IMR-90 (cell line): ENCODE measurements around the gene RIPK1. TPM values are rescaled to one million over a fixed set of nuclear protein-coding genes. Genes with fewer than 3 reads are reported as not detected.

Experiments
- ATAC-seq: fragments of 200-7000 bp; cut with Tn5 transposase; 2 replicates; pipeline ENCODE4 v1.9.1; 2020; ENCODE audit warnings: low read depth, mild to moderate bottlenecking, moderate library complexity
- BruUV-seq: library from RNA; stranded (reverse); fragments of 400-500 nt; replicated peaks from 2 replicates; lab custom pipeline; 2021; lab: Mats Ljungman, UMichigan
- CTCF ChIA-PET: fragments of 300-600 bp; formaldehyde crosslinking; extraction: SDS; loops from one replicate; lab custom pipeline; 2021; ENCODE audit warnings: antibody characterized with exemption; lab: Yijun Ruan, JAX
- POLR2A ChIA-PET: fragments of 300-600 bp; sonication (Branson Sonifier 250); formaldehyde crosslinking; loops from one replicate; lab custom pipeline; 2022; ENCODE audit warnings: antibody characterized with exemption; ENCODE audit not compliant: unreplicated experiment; lab: Charles Lee
- DNase-seq: peaks from one replicate; pipeline ENCODE4 v3.0.0; 2013
- H2AFZ ChIP-seq: replicated peaks from 2 replicates; pipeline ENCODE3; 2013; ENCODE audit warnings: low read length, mild to moderate bottlenecking; ENCODE audit not compliant: poor library complexity
- H2AK5ac ChIP-seq: 2 replicates; pipeline ENCODE4 v1.6.1; 2013; ENCODE audit warnings: low read depth, low read length, inconsistent platforms
- H2AK9ac ChIP-seq: replicated peaks from 2 replicates; pipeline ENCODE3; 2013; ENCODE audit warnings: mild to moderate bottlenecking, low read depth, low read length, moderate library complexity; ENCODE audit not compliant: poor library complexity
- H2BK120ac ChIP-seq: 2 replicates; pipeline ENCODE4 v1.6.1; 2013; ENCODE audit warnings: low read depth, low read length, inconsistent platforms
- H2BK15ac ChIP-seq: 3 replicates; pipeline ENCODE4 v1.6.1; 2013; ENCODE audit warnings: low read depth, low read length, inconsistent platforms
- H2BK20ac ChIP-seq: 2 replicates; pipeline ENCODE4 v1.6.1; 2013; ENCODE audit warnings: low read depth, mild to moderate bottlenecking, inconsistent platforms, low read length, moderate library complexity
- H2BK5ac ChIP-seq: 2 replicates; pipeline ENCODE4 v1.6.1; 2013; ENCODE audit warnings: mild to moderate bottlenecking, low read depth, low read length, inconsistent platforms; ENCODE audit not compliant: poor library complexity, severe bottlenecking
- H3K14ac ChIP-seq: replicated peaks from 2 replicates; pipeline ENCODE4 v1.6.1; 2013; ENCODE audit warnings: low read depth, low read length, inconsistent platforms
- H3K18ac ChIP-seq: 2 replicates; pipeline ENCODE4 v1.6.1; 2013; ENCODE audit warnings: low read depth, low read length, control low read depth
- H3K23ac ChIP-seq: 2 replicates; pipeline ENCODE4 v1.6.1; 2013; ENCODE audit warnings: low read depth, low read length, inconsistent platforms
- H3K27ac ChIP-seq: 2 replicates; pipeline ENCODE4 v1.5.1; 2013; ENCODE audit warnings: mild to moderate bottlenecking, control low read depth, low read length; ENCODE audit not compliant: insufficient read depth
- H3K27me3 ChIP-seq: 2 replicates; pipeline ENCODE4 v1.6.1; 2013; ENCODE audit warnings: low read length; ENCODE audit not compliant: control insufficient read depth, insufficient read depth
- H3K36me3 ChIP-seq: 2 replicates; pipeline ENCODE4 v1.6.1; 2013; ENCODE audit warnings: low read length, mixed read lengths; ENCODE audit not compliant: control insufficient read depth, insufficient read depth
- H3K4ac ChIP-seq: 2 replicates; pipeline ENCODE4 v1.6.1; 2013; ENCODE audit warnings: low read depth, low read length, inconsistent platforms
- H3K4me1 ChIP-seq: 2 replicates; pipeline ENCODE4 v1.6.1; 2013; ENCODE audit warnings: low read length, mixed read lengths; ENCODE audit not compliant: control insufficient read depth, insufficient read depth
- H3K4me2 ChIP-seq: 2 replicates; pipeline ENCODE4 v1.6.1; 2013; ENCODE audit warnings: low read depth, mild to moderate bottlenecking, control low read depth, low read length, moderate library complexity
- H3K4me3 ChIP-seq: 2 replicates; pipeline ENCODE4 v1.5.1; 2013; ENCODE audit warnings: low read depth, mild to moderate bottlenecking, control low read depth, low read length, moderate library complexity; ENCODE audit not compliant: insufficient read depth
- H3K56ac ChIP-seq: 2 replicates; pipeline ENCODE4 v1.6.1; 2013; ENCODE audit warnings: low read length, inconsistent platforms; ENCODE audit not compliant: insufficient read depth; ENCODE audit errors: extremely low read depth
- H3K79me1 ChIP-seq, 2 experiments: 2 replicates each; pipeline ENCODE4 v1.6.1; 2013; ENCODE audit warnings: low read length in 2 of 2, inconsistent platforms in 1 of 2, low read depth in 1 of 2
- H3K9ac ChIP-seq: 2 replicates; pipeline ENCODE4 v1.6.1; 2013; ENCODE audit warnings: low read depth, low read length, control low read depth
- H3K9me1 ChIP-seq: 2 replicates; pipeline ENCODE4 v1.6.1; 2013; ENCODE audit warnings: low read length, inconsistent platforms; ENCODE audit not compliant: insufficient read depth
- H3K9me3 ChIP-seq: 2 replicates; pipeline ENCODE4 v1.6.1; 2013; ENCODE audit warnings: low read length; ENCODE audit not compliant: control insufficient read depth, insufficient read depth
- H4K20me1 ChIP-seq: 2 replicates; pipeline ENCODE4 v1.6.1; 2013; ENCODE audit warnings: low read length, inconsistent platforms; ENCODE audit not compliant: insufficient read depth
- H4K5ac ChIP-seq: 2 replicates; pipeline ENCODE4 v1.6.1; 2013; ENCODE audit warnings: mild to moderate bottlenecking, low read depth, low read length, control low read depth
- H4K8ac ChIP-seq, 2 experiments: 2 replicates each; pipeline ENCODE4 v1.6.1; 2013; ENCODE audit warnings: low read depth in 2 of 2, low read length in 2 of 2, control low read depth in 1 of 2, inconsistent platforms in 1 of 2
- H4K91ac ChIP-seq: 2 replicates; pipeline ENCODE4 v1.6.1; 2013; ENCODE audit warnings: low read depth, low read length, inconsistent platforms; ENCODE audit not compliant: insufficient read depth
- BHLHE40 ChIP-seq: fragments of 150-350 bp; IDR thresholded peaks from 2 replicates; pipeline ENCODE4 v1.6.1; 2016; ENCODE audit warnings: mild to moderate bottlenecking, low read depth, low read length
- CEBPB ChIP-seq: IDR thresholded peaks from 2 replicates; pipeline ENCODE4 v1.6.1; 2012; ENCODE audit warnings: low read depth, low read length, improper control_type of control experiment
- CHD1 ChIP-seq: IDR thresholded peaks from 2 replicates; pipeline ENCODE4 v1.6.1; 2012; ENCODE audit warnings: low read depth, low read length, improper control_type of control experiment
- CTCF ChIP-seq: conservative IDR thresholded peaks from 2 replicates; pipeline ENCODE4 v1.5.1; 2012; ENCODE audit warnings: mild to moderate bottlenecking, low read depth, low read length, improper control_type of control experiment
- ELK1 ChIP-seq: fragments of 150-350 bp; IDR thresholded peaks from 2 replicates; pipeline ENCODE4 v1.6.1; 2016; ENCODE audit warnings: low read depth, mild to moderate bottlenecking, low read length, moderate library complexity, borderline replicate concordance
- FOS ChIP-seq: fragments of 150-350 bp; IDR thresholded peaks from 2 replicates; pipeline ENCODE4 v1.6.1; 2016; ENCODE audit warnings: low read depth, low read length
- MAFK ChIP-seq: IDR thresholded peaks from 2 replicates; pipeline ENCODE4 v1.6.1; 2012; ENCODE audit warnings: low read depth, low read length, improper control_type of control experiment
- MAZ ChIP-seq: IDR thresholded peaks from 2 replicates; pipeline ENCODE4 v1.6.1; 2012; ENCODE audit warnings: low read depth, mild to moderate bottlenecking, low read length, improper control_type of control experiment, moderate library complexity, borderline replicate concordance
- MXI1 ChIP-seq: IDR thresholded peaks from 2 replicates; pipeline ENCODE4 v1.6.1; 2012; ENCODE audit warnings: low read depth, mild to moderate bottlenecking, low read length, moderate library complexity, borderline replicate concordance
- NFE2L2 ChIP-seq: fragments of 150-350 bp; IDR thresholded peaks from 2 replicates; pipeline ENCODE4 v1.6.1; 2016; ENCODE audit warnings: low read depth, mild to moderate bottlenecking, low read length
- POLR2A ChIP-seq: IDR thresholded peaks from 2 replicates; pipeline ENCODE4 v1.6.1; 2012; ENCODE audit warnings: mild to moderate bottlenecking, low read depth, low read length
- RAD21 ChIP-seq: IDR thresholded peaks from 2 replicates; pipeline ENCODE4 v1.6.1; 2012; ENCODE audit warnings: low read length, improper control_type of control experiment
- RCOR1 ChIP-seq: IDR thresholded peaks from 2 replicates; pipeline ENCODE4 v1.6.1; 2012; ENCODE audit warnings: mild to moderate bottlenecking, low read length, improper control_type of control experiment; ENCODE audit not compliant: insufficient replicate concordance
- RFX5 ChIP-seq: IDR thresholded peaks from 2 replicates; pipeline ENCODE4 v1.8.0; 2012; ENCODE audit warnings: low read depth, mild to moderate bottlenecking, low read length, moderate library complexity
- SMC3 ChIP-seq: fragments of 150-350 bp; IDR thresholded peaks from 2 replicates; pipeline ENCODE4 v1.6.1; 2016; ENCODE audit warnings: low read depth, mild to moderate bottlenecking, antibody characterized with exemption, low read length, moderate library complexity
- USF2 ChIP-seq: fragments of 150-350 bp; IDR thresholded peaks from 2 replicates; pipeline ENCODE4 v1.6.1; 2017; ENCODE audit warnings: mild to moderate bottlenecking, antibody characterized with exemption, low read length, low read depth
- WGBS, 2 experiments: methylation state at CpG; one replicate each; pipeline versions ENCODE4 v1.1.5 to v1.1.7; 2013; ENCODE audit warnings: missing lambda C conversion rate in 2 of 2; ENCODE audit not compliant: insufficient read length in 1 of 2; ENCODE audit errors: extremely low coverage in 2 of 2; 5-methylcytosine and 5-hydroxymethylcytosine counted together
- dilution Hi-C: fragments of 300-500 bp; cut with HindIII; formaldehyde crosslinking; loops from one replicate; pipeline ENCODE4 v1.14.3; 2018; ENCODE audit warnings: low sequenced_read_pairs; ENCODE audit not compliant: unreplicated experiment
- in situ Hi-C: fragments of 300-500 bp; cut with MboI; formaldehyde crosslinking; loops from 3 replicates; pipeline ENCODE4 v1.14.3; 2019; ENCODE audit warnings: low sequenced_read_pairs, inconsistent platforms, mixed read lengths
- intact Hi-C: fragments of 100-400 bp; cut with micrococcal nuclease; formaldehyde crosslinking; loops from 2 replicates; pipeline ENCODE4 v1.10.0; 2022
- polyA plus RNA-seq, 3 experiments: library from polyadenylated mRNA; depleted of rRNA; stranded (reverse); fragments of >200 nt; gene quantifications; 2 replicates each; pipeline ENCODE4 v1.2.3, GENCODE V29; 2012; ENCODE audit warnings: low replicate concordance in 1 of 3
- total RNA-seq: library from RNA; depleted of rRNA; stranded (reverse); fragments of >200 nt; gene quantifications from 2 replicates; pipeline ENCODE4 v1.2.3, GENCODE V29; 2012

Gene RIPK1
- total and polyA plus RNA-seq, 2 of the 4 experiments (the other 2 are of a cell fraction): 12.6 to 25.6 TPM

GRCh38 chr6:3152689-3153088 lies 84.4 kb downstream of the RIPK1 start:
- 100% methylated on average over 2 of the region's 3 CpGs; no CpG with 5 or more reads in 1 of the 2 experiments for WGBS, 2 experiments
- Histone ChIP-seq H3K23ac (no peak overlapping the region), H3K27ac (no peak overlapping the region), H4K20me1 (peaks cover 9% of the 10 kb centered on the region; the same call in 1 of the 2 replicates), H2BK20ac (no peak overlapping the region), H2AFZ (no peak overlapping the region), H2BK15ac (no peak overlapping the region), H3K79me1 (peaks cover 10 to 22% of the 10 kb centered on the region in 2 experiments; a peak in 3 of 4 replicates), H2AK9ac (no peak overlapping the region), H4K5ac (no peak overlapping the region), H3K56ac (no peak overlapping the region), H3K18ac (no peak overlapping the region), H3K9ac (no peak overlapping the region), H3K4me2 (no peak overlapping the region), H3K9me1 (peaks cover 8% of the 10 kb centered on the region; the same call in 1 of the 2 replicates), H3K9me3 (no peaks in the 10 kb centered on the region), H3K27me3 (no peaks in the 10 kb centered on the region), H3K14ac (no peak overlapping the region), H2AK5ac (no peak overlapping the region), H4K91ac (no peak overlapping the region), H4K8ac (no peak overlapping the region), H3K4me1 (peaks cover 2% of the 10 kb centered on the region; the same call in 1 of the 2 replicates), H2BK5ac (no peak overlapping the region), H3K4me3 (no peak overlapping the region), H2BK120ac (no peak overlapping the region), H3K4ac (no peak overlapping the region), H3K36me3 (peaks cover 35% of the 10 kb centered on the region)
- POLR2A ChIA-PET: no interaction called here
- intact Hi-C loops (no loop called here), in situ Hi-C loops (no loop called here), dilution Hi-C loops (no loop called here)
- no peak for ATAC-seq
- no TSS peak for BruUV-seq
- DNase-seq: no peak
- TF ChIP-seq RAD21 (no peak), CTCF (no peak), RCOR1 (no peak), SMC3 (no peak), BHLHE40 (no peak), CHD1 (no peak), MXI1 (no peak), MAZ (no peak), FOS (no peak), CEBPB (no peak), NFE2L2 (no peak), ELK1 (no peak), MAFK (no peak), POLR2A (no peak), USF2 (no peak), RFX5 (no peak)
- CTCF ChIA-PET: interaction anchor here (0.6 kb wide), 1 partner anchor 925 kb away, joined by 3 read pairs; no protein-coding TSS in a partner anchor
